ENCODE results near the gene NANOS2.

The NANOS2 gene

DNA sequence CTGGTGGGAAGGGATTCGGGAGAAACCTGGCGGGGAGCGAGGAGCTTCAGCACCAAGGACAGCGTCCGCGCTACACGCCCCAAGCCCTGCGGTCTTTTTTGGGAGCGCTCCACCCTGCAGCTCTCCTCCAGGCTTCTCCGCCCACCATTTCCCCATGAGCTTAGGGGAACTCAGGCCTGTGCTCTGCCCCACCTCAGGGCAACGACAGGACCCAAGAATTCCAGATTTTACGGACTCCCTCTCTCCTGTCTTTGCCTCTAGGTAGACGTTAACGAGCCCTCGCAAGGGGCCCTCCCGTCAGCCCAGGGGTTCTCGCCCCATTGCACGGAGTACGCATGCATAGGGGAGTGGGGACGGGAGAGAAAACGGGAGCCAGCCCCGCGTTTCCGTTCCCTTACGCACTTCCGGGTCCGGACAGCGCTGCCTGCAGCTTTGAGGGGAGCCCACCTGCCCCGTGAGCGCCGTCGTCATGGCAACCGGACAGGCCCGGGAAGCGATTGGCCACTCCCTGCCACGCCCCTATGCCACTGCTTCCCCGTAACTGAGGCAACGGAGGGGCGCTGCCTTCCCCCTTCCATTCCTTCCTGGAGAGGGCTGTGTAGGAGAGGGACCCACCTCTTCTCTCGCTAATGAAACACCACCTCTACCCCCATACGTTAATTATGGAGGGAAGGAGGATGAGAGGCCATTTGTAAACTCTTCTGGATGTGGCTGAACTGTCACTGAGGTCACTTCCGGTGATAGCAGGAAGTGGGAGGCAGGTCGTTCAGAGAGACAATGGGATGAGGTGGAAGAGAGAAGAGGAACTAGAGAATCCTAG, 38.3 kb upstream of the NANOS2 start:
- Histone ChIP-seq H3F3A (ENCODE audit: insufficient read depth, low read length) (no peaks in the 10 kb centered on the region), H3K4me2 (ENCODE audit: low read length) (no peak overlapping the region)

DNA sequence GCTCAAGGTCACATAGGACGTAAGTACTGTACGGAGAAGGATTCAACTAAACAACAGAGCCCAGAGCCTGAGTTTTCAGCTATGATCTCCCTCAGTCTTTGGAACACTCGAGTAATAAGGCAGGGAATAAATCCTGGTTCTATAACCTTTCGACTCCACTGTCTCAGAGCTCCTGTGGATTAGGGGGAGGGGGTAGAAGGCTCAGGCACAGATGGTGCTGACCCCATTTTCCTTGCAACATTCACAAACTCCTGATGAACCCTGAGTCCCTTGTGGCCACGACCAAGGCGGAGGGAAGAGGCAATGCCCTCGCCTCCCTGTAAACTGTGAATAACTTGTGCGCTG, 37.7 kb upstream of the NANOS2 start:
- Histone ChIP-seq H2AFZ (ENCODE audit: low read length) (no peak overlapping the region), H3K9ac (ENCODE audit: low read length) (no peak overlapping the region), H3K79me2 (ENCODE audit: insufficient read depth, low read length) (no peaks in the 10 kb centered on the region), H3K9me3 (ENCODE audit: low read length) (no peaks in the 10 kb centered on the region), H3K4me2 (ENCODE audit: low read length) (no peak overlapping the region), H3K27ac (ENCODE audit: low read depth, low read length, poor library complexity, severe bottlenecking) (no peak overlapping the region), H3K4me1 (ENCODE audit: insufficient read depth, low read length, severe bottlenecking) (no peaks in the 10 kb centered on the region), H3K27me3 (ENCODE audit: insufficient read depth, low read length) (0 out of 2 replicates have a peak, but pooled peaks cover 4% of the 10 kb centered on the region), H3K36me3 (ENCODE audit: insufficient read depth, low read length) (no peaks in the 10 kb centered on the region), H4K20me1 (ENCODE audit: insufficient read depth, low read length) (no peaks in the 10 kb centered on the region), H3F3A (ENCODE audit: insufficient read depth, low read length) (no peaks in the 10 kb centered on the region), H3K4me3 (ENCODE audit: low read depth, low read length, poor library complexity, severe bottlenecking) (no peak overlapping the region), H3K9me2 (ENCODE audit: low read depth, low read length) (no peaks in the 10 kb centered on the region)
- TF ChIP-seq EZH2 (IDR thresholded peaks at IDR 0.05; ENCODE audit: borderline replicate concordance, low read length): no peak
- TF ChIP-seq, protein P1, sequence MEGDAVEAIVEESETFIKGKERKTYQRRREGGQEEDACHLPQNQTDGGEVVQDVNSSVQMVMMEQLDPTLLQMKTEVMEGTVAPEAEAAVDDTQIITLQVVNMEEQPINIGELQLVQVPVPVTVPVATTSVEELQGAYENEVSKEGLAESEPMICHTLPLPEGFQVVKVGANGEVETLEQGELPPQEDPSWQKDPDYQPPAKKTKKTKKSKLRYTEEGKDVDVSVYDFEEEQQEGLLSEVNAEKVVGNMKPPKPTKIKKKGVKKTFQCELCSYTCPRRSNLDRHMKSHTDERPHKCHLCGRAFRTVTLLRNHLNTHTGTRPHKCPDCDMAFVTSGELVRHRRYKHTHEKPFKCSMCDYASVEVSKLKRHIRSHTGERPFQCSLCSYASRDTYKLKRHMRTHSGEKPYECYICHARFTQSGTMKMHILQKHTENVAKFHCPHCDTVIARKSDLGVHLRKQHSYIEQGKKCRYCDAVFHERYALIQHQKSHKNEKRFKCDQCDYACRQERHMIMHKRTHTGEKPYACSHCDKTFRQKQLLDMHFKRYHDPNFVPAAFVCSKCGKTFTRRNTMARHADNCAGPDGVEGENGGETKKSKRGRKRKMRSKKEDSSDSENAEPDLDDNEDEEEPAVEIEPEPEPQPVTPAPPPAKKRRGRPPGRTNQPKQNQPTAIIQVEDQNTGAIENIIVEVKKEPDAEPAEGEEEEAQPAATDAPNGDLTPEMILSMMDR (IDR thresholded peaks at IDR 0.05; ENCODE audit: low read length): no peak

More for the DNA sequence above, 38.3 kb upstream of the NANOS2 start:
- H3K9me3 ChIP-seq (ENCODE audit: low read length): no peaks in the 10 kb centered on the region
- no peaks in the 10 kb centered on the region for H3K9me2 ChIP-seq (ENCODE audit: low read depth, low read length)
- H3K27me3 ChIP-seq (ENCODE audit: insufficient read depth, low read length): 0 out of 2 replicates have a peak, but pooled peaks cover 4% of the 10 kb centered on the region
- H4K20me1 ChIP-seq (ENCODE audit: insufficient read depth, low read length): no peaks in the 10 kb centered on the region
- no peaks in the 10 kb centered on the region for H3K79me2 ChIP-seq (ENCODE audit: insufficient read depth, low read length)
- H3K9ac ChIP-seq (ENCODE audit: low read length): no peak overlapping the region
- no peak for TF ChIP-seq EZH2 (IDR thresholded peaks at IDR 0.05; ENCODE audit: borderline replicate concordance, low read length)
- TF ChIP-seq, protein P1 (IDR thresholded peaks at IDR 0.05; ENCODE audit: low read length): no peak
- no peak overlapping the region for H3K4me3 ChIP-seq (ENCODE audit: low read depth, low read length, poor library complexity, severe bottlenecking)
- H2AFZ ChIP-seq (ENCODE audit: low read length): no peak overlapping the region
- H3K27ac ChIP-seq (ENCODE audit: low read depth, low read length, poor library complexity, severe bottlenecking): no peak overlapping the region
- no peaks in the 10 kb centered on the region for H3K4me1 ChIP-seq (ENCODE audit: insufficient read depth, low read length, severe bottlenecking)
- no peaks in the 10 kb centered on the region for H3K36me3 ChIP-seq (ENCODE audit: insufficient read depth, low read length)

DNA sequence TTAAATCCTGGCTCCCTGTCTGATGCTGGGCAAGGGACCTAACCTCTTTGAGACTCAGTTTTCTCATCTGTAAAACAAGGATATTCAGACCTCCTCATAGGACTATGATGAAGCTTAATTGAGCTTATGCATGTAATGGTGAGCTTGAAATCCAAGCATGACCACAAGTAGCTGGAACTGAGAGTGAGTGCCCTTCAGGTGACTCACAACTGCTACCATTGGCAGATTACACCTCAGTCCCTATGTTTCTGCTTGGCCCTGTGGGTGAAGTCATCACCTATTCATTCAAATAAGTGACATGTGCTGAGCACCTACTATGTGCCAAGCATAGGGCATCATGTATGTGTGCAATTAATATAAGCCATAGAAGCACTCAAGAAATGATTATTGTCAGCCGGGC, 33.3 kb upstream of the NANOS2 start:
- Histone ChIP-seq H3F3A (ENCODE audit: insufficient read depth, low read length) (no peaks in the 10 kb centered on the region), H3K4me1 (ENCODE audit: insufficient read depth, low read length, severe bottlenecking) (no peaks in the 10 kb centered on the region), H3K27me3 (ENCODE audit: insufficient read depth, low read length) (0 out of 2 replicates have a peak, but pooled peaks cover 4% of the 10 kb centered on the region), H2AFZ (ENCODE audit: low read length) (no peak overlapping the region), H3K79me2 (ENCODE audit: insufficient read depth, low read length) (no peaks in the 10 kb centered on the region), H3K9ac (ENCODE audit: low read length) (no peak overlapping the region), H3K4me2 (ENCODE audit: low read length) (no peak overlapping the region), H3K9me2 (ENCODE audit: low read depth, low read length) (no peaks in the 10 kb centered on the region), H3K36me3 (ENCODE audit: insufficient read depth, low read length) (no peaks in the 10 kb centered on the region), H3K9me3 (ENCODE audit: low read length) (no peaks in the 10 kb centered on the region), H4K20me1 (ENCODE audit: insufficient read depth, low read length) (no peaks in the 10 kb centered on the region), H3K27ac (ENCODE audit: low read depth, low read length, poor library complexity, severe bottlenecking) (no peak overlapping the region), H3K4me3 (ENCODE audit: low read depth, low read length, poor library complexity, severe bottlenecking) (no peak overlapping the region)
- TF ChIP-seq, protein P1 (IDR thresholded peaks at IDR 0.05; ENCODE audit: low read length): no peak
- TF ChIP-seq EZH2 (IDR thresholded peaks at IDR 0.05; ENCODE audit: borderline replicate concordance, low read length): no peak

Data from OCI-LY1 (cell line).